Measurements from ENCODE around the gene ZFX. TPM values are rescaled to one million over a fixed set of nuclear protein-coding genes. Genes with fewer than 3 reads are reported as not detected.
"Not testable (repeated sequence)": the region's sequence is repeated elsewhere in the genome, so short reads cannot be mapped to it uniquely, and the experiment has no call there.

The ZFX gene
- total RNA-seq, 2 experiments from 2014 or later = 38.8 to 40.4 TPM

DNA sequence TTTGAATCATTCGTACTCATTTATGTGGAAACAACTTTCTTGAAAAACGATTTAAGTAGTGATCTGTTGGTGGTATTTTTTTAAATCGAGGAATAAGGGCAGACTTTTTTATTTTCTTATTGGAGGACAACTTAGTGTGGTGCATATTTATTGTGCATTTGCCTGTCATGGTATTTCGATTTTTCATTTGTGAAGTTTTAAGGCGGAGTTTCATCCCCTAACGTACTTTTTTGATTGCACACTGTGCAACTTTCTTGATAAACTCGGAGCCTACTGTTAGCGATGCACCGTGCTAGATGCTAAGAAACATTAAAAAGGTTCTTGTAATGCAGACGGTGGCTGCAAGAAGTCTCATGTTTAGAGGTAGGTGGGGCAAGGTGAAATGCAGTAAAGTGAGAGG, 1.4 kb downstream of the ZFX start:
- CTCF ChIA-PET = no interaction called here
- Mint-ChIP-seq H3K27ac (peak overlapping the region; percentile 91), H3K9me3 (no peaks in the 10 kb centered on the region)

DNA sequence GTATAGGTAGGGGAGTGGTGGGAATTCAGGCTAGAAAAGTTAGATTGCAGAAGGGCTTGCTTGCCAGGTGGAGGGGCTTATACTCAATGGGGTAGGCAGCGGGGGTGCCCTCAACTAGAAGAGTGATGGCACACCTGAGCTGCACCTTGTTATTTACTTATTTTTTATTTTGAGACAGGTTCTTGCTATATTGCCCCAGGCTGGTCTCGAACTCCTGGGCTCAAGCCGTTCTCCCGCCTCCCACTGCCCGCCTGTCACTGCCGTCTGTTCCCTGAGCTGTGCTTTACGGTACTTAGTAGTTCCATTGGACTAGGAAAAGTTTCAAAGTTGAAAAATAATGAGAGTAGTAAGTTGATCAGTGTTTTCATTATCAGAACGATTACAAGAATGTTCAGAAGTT, 2.0 kb downstream of the ZFX start:
- TF ChIP-seq, protein P1, sequence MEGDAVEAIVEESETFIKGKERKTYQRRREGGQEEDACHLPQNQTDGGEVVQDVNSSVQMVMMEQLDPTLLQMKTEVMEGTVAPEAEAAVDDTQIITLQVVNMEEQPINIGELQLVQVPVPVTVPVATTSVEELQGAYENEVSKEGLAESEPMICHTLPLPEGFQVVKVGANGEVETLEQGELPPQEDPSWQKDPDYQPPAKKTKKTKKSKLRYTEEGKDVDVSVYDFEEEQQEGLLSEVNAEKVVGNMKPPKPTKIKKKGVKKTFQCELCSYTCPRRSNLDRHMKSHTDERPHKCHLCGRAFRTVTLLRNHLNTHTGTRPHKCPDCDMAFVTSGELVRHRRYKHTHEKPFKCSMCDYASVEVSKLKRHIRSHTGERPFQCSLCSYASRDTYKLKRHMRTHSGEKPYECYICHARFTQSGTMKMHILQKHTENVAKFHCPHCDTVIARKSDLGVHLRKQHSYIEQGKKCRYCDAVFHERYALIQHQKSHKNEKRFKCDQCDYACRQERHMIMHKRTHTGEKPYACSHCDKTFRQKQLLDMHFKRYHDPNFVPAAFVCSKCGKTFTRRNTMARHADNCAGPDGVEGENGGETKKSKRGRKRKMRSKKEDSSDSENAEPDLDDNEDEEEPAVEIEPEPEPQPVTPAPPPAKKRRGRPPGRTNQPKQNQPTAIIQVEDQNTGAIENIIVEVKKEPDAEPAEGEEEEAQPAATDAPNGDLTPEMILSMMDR (IDR thresholded peaks at IDR 0.05) = no peak
- ChIA-PET POLR2A (interaction anchor here (1.0 to 1.7 kb wide), 2 partner anchors 12 to 25 kb away, joined by 3 to 4 read pairs; no protein-coding TSS in a partner anchor), CTCF (no interaction called here)
- Mint-ChIP-seq H3K27me3 (no peaks in the 10 kb centered on the region), H3K36me3 (ENCODE audit: low read depth) (peaks cover 36% of the 10 kb centered on the region), H3K27ac (peak overlapping the region; percentile 91), H3K4me3 (peak overlapping the region; percentile 93), H3K9me3 (no peaks in the 10 kb centered on the region), H3K4me1 (ENCODE audit: low read depth) (peaks cover 54% of the 10 kb centered on the region)
- no peak for ATAC-seq
- DNase-seq = no peak
- intact Hi-C loops (cut with micrococcal nuclease) = loop anchor here (5.0 kb wide), 1 partner anchor 69 kb away; no protein-coding TSS in a partner anchor

More for the DNA sequence above, 1.4 kb downstream of the ZFX start:
- Mint-ChIP-seq H3K4me1 (ENCODE audit: low read depth) (peaks cover 50% of the 10 kb centered on the region), H3K4me3 (peak overlapping the region; percentile 93), H3K36me3 (ENCODE audit: low read depth) (peaks cover 32% of the 10 kb centered on the region), H3K27me3 (no peaks in the 10 kb centered on the region)
- ATAC-seq = no peak
- intact Hi-C loops (cut with micrococcal nuclease) = loop anchor here (5.0 kb wide), 1 partner anchor 69 kb away; no protein-coding TSS in a partner anchor
- no peak for DNase-seq
- POLR2A ChIA-PET = interaction anchor here (1.0 to 1.7 kb wide), 2 partner anchors 13 to 25 kb away, joined by 3 to 4 read pairs; no protein-coding TSS in a partner anchor
- TF ChIP-seq, protein P1 (IDR thresholded peaks at IDR 0.05) = no peak

DNA sequence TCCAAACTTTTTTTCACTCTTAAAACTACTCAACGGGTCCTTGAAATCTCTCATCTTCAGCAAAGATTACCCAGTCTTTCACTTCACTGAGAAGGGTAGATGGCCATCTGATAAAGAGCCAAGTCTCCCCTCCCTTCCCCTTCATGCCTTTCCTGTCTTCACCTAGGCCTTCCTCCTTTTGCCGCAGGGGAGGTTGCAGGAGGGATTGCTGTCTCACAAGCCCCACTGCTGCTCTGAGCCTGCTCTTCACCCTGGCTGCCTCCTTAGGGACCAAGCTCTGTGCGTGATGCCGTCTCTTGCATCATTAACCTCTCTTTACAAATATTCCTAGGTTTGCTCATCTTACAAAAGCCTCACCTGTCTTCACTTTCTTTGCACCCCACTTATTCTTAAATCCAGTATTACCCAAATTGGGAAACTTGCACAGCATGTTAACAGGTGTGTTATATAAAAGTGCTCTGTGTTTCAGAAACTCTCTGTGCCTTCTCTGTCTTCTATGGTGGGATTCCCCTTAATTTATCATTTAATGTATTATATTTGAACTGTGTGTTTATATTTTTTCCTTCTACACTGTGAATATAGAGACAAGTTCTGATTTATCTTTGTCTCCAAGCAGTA, 3.8 kb downstream of the ZFX start:
- CTCF ChIA-PET = no interaction called here
- Mint-ChIP-seq H3K9me3 (no peaks in the 10 kb centered on the region), H3K27me3 (no peaks in the 10 kb centered on the region), H3K4me1 (ENCODE audit: low read depth) (peaks cover 52% of the 10 kb centered on the region), H3K4me3 (peak overlapping the region; percentile 93), H3K27ac (peak overlapping the region; percentile 91), H3K36me3 (ENCODE audit: low read depth) (peaks cover 40% of the 10 kb centered on the region)
- no peak for DNase-seq
- ATAC-seq = no peak
- intact Hi-C loops (cut with micrococcal nuclease) = loop anchor here (5.0 kb wide), 1 partner anchor 71 kb away; no protein-coding TSS in a partner anchor
- TF ChIP-seq, protein P1 (IDR thresholded peaks at IDR 0.05) = no peak
- POLR2A ChIA-PET = no interaction called here

DNA sequence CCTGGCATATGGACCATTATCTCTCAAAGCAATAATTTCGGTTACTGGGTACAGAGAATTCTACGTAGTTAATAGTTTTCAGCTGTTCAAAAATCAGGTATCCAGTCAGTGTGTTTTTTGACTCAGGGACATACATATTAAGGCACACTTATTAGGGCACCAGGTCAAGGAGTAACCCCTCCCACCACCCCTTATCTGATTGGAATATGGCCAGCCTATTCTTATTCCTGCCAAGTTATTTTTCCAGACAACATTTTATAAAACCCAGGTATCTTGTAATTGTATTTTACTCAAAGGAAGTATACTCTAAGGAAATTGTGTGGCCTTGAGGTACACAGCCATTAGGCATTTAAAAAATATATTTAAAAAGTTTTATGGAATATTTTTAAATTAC, 4.3 kb downstream of the ZFX start:
- peak overlapping the region; percentile 91 for H3K27ac Mint-ChIP-seq
- POLR2A ChIA-PET = no interaction called here
- ATAC-seq = no peak
- no peaks in the 10 kb centered on the region for H3K27me3 Mint-ChIP-seq
- TF ChIP-seq, protein P1 (IDR thresholded peaks at IDR 0.05) = no peak
- no peak for DNase-seq
- intact Hi-C loops (cut with micrococcal nuclease) = loop anchor here (5.0 kb wide), 1 partner anchor 71 kb away; no protein-coding TSS in a partner anchor
- CTCF ChIA-PET = no interaction called here
- peaks cover 52% of the 10 kb centered on the region for H3K4me1 Mint-ChIP-seq (ENCODE audit: low read depth)
- peaks cover 40% of the 10 kb centered on the region for H3K36me3 Mint-ChIP-seq (ENCODE audit: low read depth)
- no peaks in the 10 kb centered on the region for H3K9me3 Mint-ChIP-seq
- H3K4me3 Mint-ChIP-seq = no peak overlapping the region

DNA sequence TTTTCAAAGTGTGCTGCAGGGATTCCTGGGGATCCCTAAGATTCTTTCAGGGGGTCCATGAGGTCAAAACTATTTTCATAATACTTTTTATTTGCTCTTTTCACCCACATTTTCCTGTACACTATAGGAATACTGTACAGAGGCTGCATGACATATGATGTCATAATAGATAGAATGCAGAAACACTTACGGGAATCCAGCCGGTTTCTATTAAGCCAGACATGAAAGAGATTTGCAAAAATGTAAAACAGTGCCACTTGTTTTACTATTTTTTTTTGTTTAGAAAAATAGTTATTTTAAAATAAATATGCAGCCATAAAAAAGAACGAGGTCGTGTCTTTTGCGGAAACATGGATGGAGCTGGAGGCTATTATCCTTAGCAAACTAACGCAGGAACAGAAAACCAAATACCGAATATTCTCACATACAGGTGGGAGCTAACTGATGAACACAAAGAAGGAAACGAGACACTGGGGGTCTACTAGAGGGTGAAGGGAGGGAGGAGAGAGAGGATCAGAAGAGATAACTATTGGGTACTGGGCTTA, 5.0 kb downstream of the ZFX start:
- ChIA-PET POLR2A (no interaction called here), CTCF (no interaction called here)
- DNase-seq (no peak), ATAC-seq (no peak)
- Mint-ChIP-seq H3K36me3 (ENCODE audit: low read depth) (peaks cover 41% of the 10 kb centered on the region), H3K9me3 (no peaks in the 10 kb centered on the region), H3K4me3 (peak overlapping the region; percentile 27), H3K27me3 (no peaks in the 10 kb centered on the region), H3K4me1 (ENCODE audit: low read depth) (peaks cover 56% of the 10 kb centered on the region), H3K27ac (peak overlapping the region; percentile 83)
- intact Hi-C loops (cut with micrococcal nuclease) = loop anchor here (5.0 kb wide), 1 partner anchor 72 kb away; no protein-coding TSS in a partner anchor
- TF ChIP-seq, protein P1 (IDR thresholded peaks at IDR 0.05) = no peak

DNA sequence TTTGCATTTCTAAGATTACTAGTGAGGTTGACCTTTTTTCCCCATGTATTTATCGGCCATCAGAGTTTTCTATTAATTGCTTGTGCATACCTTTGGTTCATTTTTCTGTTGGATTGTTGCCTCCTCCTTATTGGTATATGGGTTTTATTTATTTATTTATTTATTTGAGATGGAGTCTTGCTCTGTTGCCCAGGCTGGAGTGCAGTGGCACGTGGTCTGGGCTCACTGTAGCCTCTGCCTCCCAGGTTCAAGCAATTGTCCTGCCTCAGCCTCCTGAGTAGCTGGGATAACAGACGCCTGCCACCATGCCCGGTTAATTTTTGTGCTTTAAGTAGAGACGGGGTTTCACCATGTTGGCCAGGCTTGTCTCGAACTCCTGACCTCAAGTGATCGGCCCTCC, 6.2 kb downstream of the ZFX start:
- CTCF ChIA-PET; H3K9me3 Mint-ChIP-seq; POLR2A ChIA-PET; H3K4me3 Mint-ChIP-seq; intact Hi-C loops (cut with micrococcal nuclease); ATAC-seq; H3K27me3 Mint-ChIP-seq; DNase-seq: not testable (repeated sequence)
- Mint-ChIP-seq H3K36me3 (ENCODE audit: low read depth) (peaks cover 41% of the 10 kb centered on the region), H3K4me1 (ENCODE audit: low read depth) (peaks cover 58% of the 10 kb centered on the region), H3K27ac (peak overlapping the region; percentile 78)
